Tibial artery (tissue), 4 donors: ENCODE results near the gene LPCAT4.
"Not testable (repeated sequence)": the region's sequence is repeated elsewhere in the genome, so short reads cannot be mapped to it uniquely, and the experiment has no call there.

Experiments
- DNase-seq, 2 donors: peaks; one replicate each; pipeline ENCODE4 v3.0.0-alpha.2; 2019
- H3K27ac ChIP-seq, 2 donors: fragments of 200-600 bp; sonication (generic) in 1 of 2; 1 replicate in 1 of 2; 2 replicates in 1 of 2; pipeline ENCODE4 v1.5.1; 2018 to 2019; ENCODE audit warnings: mild to moderate bottlenecking in 1 of 2
- H3K27me3 ChIP-seq, 2 donors: fragments of 200-600 bp; sonication (generic) in 1 of 2; one replicate each; pipeline versions ENCODE4 v1.5.1 to v1.6.0; 2016 to 2019
- H3K36me3 ChIP-seq, 3 donors: fragments of 200-600 bp; sonication (generic) in 2 of 3; one replicate each; pipeline ENCODE4 v1.5.1; 2016 to 2019; ENCODE audit warnings: mild to moderate bottlenecking in 2 of 3
- H3K4me1 ChIP-seq, 4 donors: fragments of 200-600 bp; sonication (generic) in 2 of 4; 1 replicate in 3 of 4; 2 replicates in 1 of 4; pipeline ENCODE4 v1.5.1; 2016 to 2019
- H3K4me3 ChIP-seq, 2 donors: fragments of 200-600 bp; sonication (generic) in 1 of 2; 1 replicate in 1 of 2; 2 replicates in 1 of 2; pipeline ENCODE4 v1.5.1; 2018 to 2019; ENCODE audit warnings: mild to moderate bottlenecking in 2 of 2
- H3K9me3 ChIP-seq, 3 donors: fragments of 200-600 bp; sonication (generic) in 1 of 3; one replicate each; pipeline ENCODE4 v1.5.1; 2016 to 2019
- intact Hi-C: fragments of 100-400 bp; cut with DNase I; formaldehyde crosslinking; loops from one replicate; pipeline ENCODE4 v1.15.0; 2023; ENCODE audit warnings: low total_unique reads
- TF ChIP-seq, protein P1 (sequence below), 2 experiments: fragments of 200-600 bp in 1 of 2; fragments of 450-650 bp in 1 of 2; IDR thresholded peaks; one replicate each; pipeline ENCODE4 v1.5.1; 2017 to 2019; ENCODE audit warnings: antibody characterized with exemption in 2 of 2, mild to moderate bottlenecking in 1 of 2, moderate library complexity in 1 of 2

LPCAT4 gene

DNA sequence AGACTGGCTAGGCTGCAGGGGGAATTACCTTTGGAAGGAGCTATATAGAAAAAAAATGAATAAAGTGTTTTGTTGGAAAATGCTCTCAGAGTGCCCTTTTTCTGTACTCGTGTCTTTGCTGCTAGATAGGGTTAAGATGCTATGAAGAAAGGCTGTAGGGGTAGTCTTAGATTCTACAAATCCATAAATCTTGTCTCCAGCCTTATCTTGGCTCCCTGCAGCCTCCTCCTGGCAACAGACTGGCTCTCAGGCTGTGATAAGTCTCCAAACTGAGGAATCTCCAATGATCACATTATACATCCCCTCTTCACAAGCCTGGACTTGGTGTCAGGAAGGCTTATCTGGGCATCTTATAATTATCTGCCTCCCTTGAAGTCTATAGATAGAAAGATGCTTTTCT lies 9.3 kb downstream of the LPCAT4 start:
- Histone ChIP-seq H3K27me3 (no peaks in the 10 kb centered on the region), H3K27ac (no peak overlapping the region), H3K9me3 (no peaks in the 10 kb centered on the region), H3K36me3 (peaks cover 0 to 81% (median 32%) of the 10 kb centered on the region in 3 donors), H3K4me1 (no peaks in the 10 kb centered on the region), H3K4me3 (no peak overlapping the region)
- DNase-seq: no peak
- intact Hi-C loops: loop anchor here (5.0 kb wide), 1 partner anchor 415 kb away; no protein-coding TSS in a partner anchor
- TF ChIP-seq, protein P1, sequence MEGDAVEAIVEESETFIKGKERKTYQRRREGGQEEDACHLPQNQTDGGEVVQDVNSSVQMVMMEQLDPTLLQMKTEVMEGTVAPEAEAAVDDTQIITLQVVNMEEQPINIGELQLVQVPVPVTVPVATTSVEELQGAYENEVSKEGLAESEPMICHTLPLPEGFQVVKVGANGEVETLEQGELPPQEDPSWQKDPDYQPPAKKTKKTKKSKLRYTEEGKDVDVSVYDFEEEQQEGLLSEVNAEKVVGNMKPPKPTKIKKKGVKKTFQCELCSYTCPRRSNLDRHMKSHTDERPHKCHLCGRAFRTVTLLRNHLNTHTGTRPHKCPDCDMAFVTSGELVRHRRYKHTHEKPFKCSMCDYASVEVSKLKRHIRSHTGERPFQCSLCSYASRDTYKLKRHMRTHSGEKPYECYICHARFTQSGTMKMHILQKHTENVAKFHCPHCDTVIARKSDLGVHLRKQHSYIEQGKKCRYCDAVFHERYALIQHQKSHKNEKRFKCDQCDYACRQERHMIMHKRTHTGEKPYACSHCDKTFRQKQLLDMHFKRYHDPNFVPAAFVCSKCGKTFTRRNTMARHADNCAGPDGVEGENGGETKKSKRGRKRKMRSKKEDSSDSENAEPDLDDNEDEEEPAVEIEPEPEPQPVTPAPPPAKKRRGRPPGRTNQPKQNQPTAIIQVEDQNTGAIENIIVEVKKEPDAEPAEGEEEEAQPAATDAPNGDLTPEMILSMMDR (IDR thresholded peaks at IDR 0.05): no peak

DNA sequence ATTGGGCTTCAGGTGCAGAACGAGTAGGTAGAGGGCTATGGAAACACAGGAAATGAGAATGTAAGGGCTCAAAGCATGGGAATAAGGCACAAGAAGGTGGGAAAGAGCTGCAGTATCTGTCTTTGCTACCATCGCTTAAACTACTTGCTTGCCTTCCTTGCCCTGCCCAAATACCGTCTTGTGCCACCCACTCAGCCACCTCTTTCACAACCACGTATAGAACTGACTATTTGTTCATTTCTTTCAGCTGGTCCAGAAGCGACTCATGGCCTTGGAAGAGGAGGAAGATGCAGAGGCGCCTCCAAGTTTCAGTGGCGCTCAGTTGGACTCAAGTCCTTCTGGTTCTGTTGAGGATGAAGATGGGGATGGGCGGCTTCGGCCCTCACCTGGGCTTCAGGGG lies 11.8 kb downstream of the LPCAT4 start:
- intact Hi-C loops: loop anchor here (5.0 kb wide), 1 partner anchor 417 kb away; no protein-coding TSS in a partner anchor
- H3K27me3 ChIP-seq: no peaks in the 10 kb centered on the region
- TF ChIP-seq, protein P1 (IDR thresholded peaks at IDR 0.05): no peak
- H3K4me1 ChIP-seq: no peaks in the 10 kb centered on the region
- DNase-seq: no peak
- peaks cover 0 to 61% (median 28%) of the 10 kb centered on the region in 3 donors for H3K36me3 ChIP-seq
- no peak overlapping the region for H3K27ac ChIP-seq
- no peaks in the 10 kb centered on the region for H3K9me3 ChIP-seq
- H3K4me3 ChIP-seq: no peak overlapping the region

DNA sequence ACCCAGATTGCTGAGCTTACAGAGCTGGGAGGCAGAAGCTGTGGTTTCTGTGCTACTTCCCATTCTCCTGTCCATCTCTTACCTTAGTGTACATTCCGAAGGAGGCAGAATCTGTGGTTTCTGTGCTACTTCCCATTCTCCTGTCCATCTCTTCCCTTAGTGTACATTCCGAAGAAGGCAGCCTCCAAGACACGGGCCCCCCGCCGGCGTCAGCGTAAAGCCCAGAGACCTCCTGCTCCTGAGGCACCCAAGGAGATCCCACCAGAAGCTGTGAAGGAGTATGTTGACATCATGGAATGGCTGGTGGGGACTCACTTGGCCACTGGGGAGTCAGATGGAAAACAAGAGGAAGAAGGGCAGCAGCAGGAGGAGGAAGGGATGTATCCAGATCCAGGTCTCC lies 12.7 kb downstream of the LPCAT4 start:
- Histone ChIP-seq H3K36me3 (peaks cover 0 to 52% (median 20%) of the 10 kb centered on the region in 3 donors), H3K27ac (no peak overlapping the region), H3K9me3 (no peaks in the 10 kb centered on the region), H3K4me3 (no peak overlapping the region), H3K4me1 (no peaks in the 10 kb centered on the region), H3K27me3 (no peaks in the 10 kb centered on the region)
- TF ChIP-seq, protein P1 (IDR thresholded peaks at IDR 0.05): no peak
- intact Hi-C loops: no loop called here
- DNase-seq: no peak

DNA sequence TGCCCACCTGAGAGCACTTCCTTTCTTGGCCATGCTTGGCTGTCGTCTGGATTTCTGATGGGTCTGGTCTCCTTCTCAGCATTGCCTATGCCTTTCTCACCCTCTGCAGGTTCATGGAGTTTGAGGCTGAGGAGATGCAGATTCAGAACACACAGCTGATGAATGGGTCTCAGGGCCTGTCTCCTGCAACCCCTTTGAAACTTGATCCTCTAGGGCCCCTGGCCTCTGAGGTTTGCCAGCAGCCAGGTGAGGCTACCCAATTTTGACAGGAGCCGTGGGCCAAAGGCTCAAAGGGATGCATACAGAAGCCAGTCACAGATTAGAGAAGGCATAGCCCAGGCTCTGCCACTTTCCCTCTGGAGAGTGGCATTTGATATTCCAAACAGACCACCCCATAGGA lies 13.4 kb downstream of the LPCAT4 start:
- no peak overlapping the region for H3K27ac ChIP-seq
- no peaks in the 10 kb centered on the region for H3K4me1 ChIP-seq
- DNase-seq: no peak
- H3K36me3 ChIP-seq: peaks cover 0 to 45% (median 15%) of the 10 kb centered on the region in 3 donors
- H3K27me3 ChIP-seq: no peaks in the 10 kb centered on the region
- no peaks in the 10 kb centered on the region for H3K9me3 ChIP-seq
- intact Hi-C loops: no loop called here
- TF ChIP-seq, protein P1 (IDR thresholded peaks at IDR 0.05): no peak
- H3K4me3 ChIP-seq: no peak overlapping the region

DNA sequence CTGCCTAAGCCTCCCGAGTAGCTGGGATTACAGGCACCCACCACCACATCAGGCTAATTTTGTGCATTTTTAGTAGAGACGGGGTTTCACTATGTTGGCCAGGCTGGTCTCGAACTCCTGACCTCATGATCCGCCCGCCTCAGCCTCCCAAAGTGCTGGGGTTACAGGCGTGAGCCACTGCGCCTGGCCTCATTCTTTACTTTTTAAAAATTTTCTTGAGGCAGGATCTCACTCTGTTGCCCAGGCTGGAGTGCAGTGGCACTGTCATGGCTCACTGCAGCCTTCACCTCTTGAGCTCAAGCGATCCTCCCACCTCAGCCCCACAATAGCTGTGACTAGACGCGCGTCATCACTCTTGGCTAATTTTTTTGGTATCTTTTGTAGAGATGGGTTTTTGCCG lies 14.0 kb downstream of the LPCAT4 start:
- H3K4me1 ChIP-seq, H3K4me3 ChIP-seq: not testable (repeated sequence)

DNA sequence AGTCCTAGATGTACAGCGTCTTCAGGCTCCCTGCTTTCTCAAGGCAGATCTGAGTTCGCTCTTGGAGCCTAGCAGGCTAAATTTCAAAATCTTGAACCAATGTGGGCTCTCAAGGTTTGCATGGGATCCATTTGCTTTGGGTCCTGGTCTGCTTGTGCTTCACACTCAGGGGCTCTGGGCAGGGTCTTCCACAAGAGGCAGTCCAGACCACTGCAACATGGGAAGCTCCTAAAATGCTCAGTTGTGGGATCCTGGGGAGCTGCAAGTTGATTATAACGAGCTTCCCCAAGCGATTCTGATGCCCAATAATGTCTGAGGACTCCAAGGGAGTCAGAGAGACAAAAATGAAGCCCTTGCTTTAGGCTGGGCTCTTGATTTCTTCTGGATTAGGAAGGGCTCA lies 17.2 kb downstream of the LPCAT4 start:
- Histone ChIP-seq H3K4me3 (no peak overlapping the region), H3K9me3 (no peaks in the 10 kb centered on the region), H3K4me1 (no peaks in the 10 kb centered on the region), H3K27ac (no peak overlapping the region), H3K36me3 (peaks cover 0 to 8% (median 0%) of the 10 kb centered on the region in 3 donors), H3K27me3 (no peaks in the 10 kb centered on the region)
- TF ChIP-seq, protein P1 (IDR thresholded peaks at IDR 0.05): no peak
- intact Hi-C loops: no loop called here
- no peak for DNase-seq

More for the DNA sequence above, 14.0 kb downstream of the LPCAT4 start:
- intact Hi-C loops, DNase-seq, H3K9me3 ChIP-seq, H3K27ac ChIP-seq, H3K27me3 ChIP-seq: not testable (repeated sequence)
- peaks cover 0 to 40% (median 15%) of the 10 kb centered on the region in 3 donors for H3K36me3 ChIP-seq
